K562 (cell line): ENCODE measurements around the gene ANKMY2. TPM values are rescaled to one million over a fixed set of nuclear protein-coding genes. Genes with fewer than 3 reads are reported as not detected.

ENCODE experiments used
- BHLHE40 ChIP-seq: IDR thresholded peaks from 2 replicates; pipeline ENCODE4 v1.6.1; 2011; ENCODE audit warnings: low read length, improper control_type of control experiment
- EP300 ChIP-seq: IDR thresholded peaks from 2 replicates; pipeline ENCODE4 v1.6.1; 2012; ENCODE audit warnings: low read length, improper control_type of control experiment
- EZH2 ChIP-seq: IDR thresholded peaks from 2 replicates; pipeline ENCODE4 v1.6.1; 2012; ENCODE audit warnings: low read depth, mild to moderate bottlenecking, inconsistent platforms, low read length, borderline replicate concordance
- FOS ChIP-seq: IDR thresholded peaks from 3 replicates; pipeline ENCODE4 v1.6.1; 2011; ENCODE audit not compliant: insufficient read length; ENCODE audit errors: extremely low read depth
- FOXA1 ChIP-seq: fragments of 450-650 bp; IDR thresholded peaks from 2 replicates; pipeline ENCODE4 v1.6.1; 2016; ENCODE audit warnings: mild to moderate bottlenecking, borderline replicate concordance
- FOXA3 ChIP-seq, 2 experiments: fragments of 450-650 bp in 1 of 2; sonication (generic) in 1 of 2; formaldehyde crosslinking; IDR thresholded peaks in 1 of 2; conservative IDR thresholded peaks in 1 of 2; 2 replicates each; pipeline versions ENCODE4 v1.4.0 to v1.8.0; 2020 to 2022; ENCODE audit warnings: mild to moderate bottlenecking in 2 of 2, missing genetic modification reagents in 1 of 2
- L3MBTL2 ChIP-seq: fragments of 450-650 bp; IDR thresholded peaks from 2 replicates; pipeline ENCODE4 v1.6.1; 2016; ENCODE audit warnings: mild to moderate bottlenecking, moderate library complexity
- NCOA4 ChIP-seq: fragments of 450-650 bp; IDR thresholded peaks from 2 replicates; pipeline ENCODE4 v1.6.1; 2018; ENCODE audit warnings: mild to moderate bottlenecking; ENCODE audit not compliant: partially characterized antibody
- NR4A1 ChIP-seq, 2 experiments: fragments of 250-450 bp in 1 of 2; fragments of 450-650 bp in 1 of 2; sonication (Bioruptor Pico) in 1 of 2; IDR thresholded peaks; 2 replicates each; pipeline versions ENCODE4 v1.4.0 to v1.6.1; 2016 to 2020; ENCODE audit warnings: mild to moderate bottlenecking in 2 of 2, missing compliant biosample characterization in 1 of 2, missing genetic modification characterization in 1 of 2, moderate library complexity in 1 of 2
- PHF20 ChIP-seq: fragments of 450-650 bp; IDR thresholded peaks from 2 replicates; pipeline ENCODE4 v1.6.1; 2018; ENCODE audit not compliant: partially characterized antibody
- SMARCE1 ChIP-seq: fragments of 450-650 bp; IDR thresholded peaks from 2 replicates; pipeline ENCODE4 v1.7.1; 2016; ENCODE audit warnings: mild to moderate bottlenecking
- SRSF3 ChIP-seq: fragments of 200-400 bp; formaldehyde crosslinking; IDR thresholded peaks from 2 replicates; pipeline ENCODE4 v1.6.1; 2016; ENCODE audit warnings: mild to moderate bottlenecking, low read length, moderate library complexity; ENCODE audit not compliant: insufficient read depth
- STAT5A ChIP-seq: IDR thresholded peaks from 2 replicates; pipeline ENCODE4 v1.6.1; 2012; ENCODE audit warnings: low read length, inconsistent platforms, borderline replicate concordance
- SUPT5H ChIP-seq: fragments of 450-650 bp; IDR thresholded peaks from 2 replicates; pipeline ENCODE4 v1.6.1; 2016
- TAL1 ChIP-seq: fragments of 450-650 bp; IDR thresholded peaks from 2 replicates; pipeline ENCODE4 v1.6.1; 2016; ENCODE audit warnings: mild to moderate bottlenecking
- TGIF2 ChIP-seq: sonication (generic); formaldehyde crosslinking; IDR thresholded peaks from 2 replicates; pipeline ENCODE4 v1.8.1; 2022; ENCODE audit warnings: mild to moderate bottlenecking, missing genetic modification reagents, moderate library complexity
- ZFX ChIP-seq: sonication (generic); formaldehyde crosslinking; IDR thresholded peaks from 2 replicates; pipeline ENCODE4 v1.8.0; 2022; ENCODE audit warnings: mild to moderate bottlenecking, missing genetic modification reagents, moderate library complexity
- ZNF175 ChIP-seq: fragments of 200-800 bp; sonication (Bioruptor generic); IDR thresholded peaks from 2 replicates; pipeline ENCODE4 v1.6.1; 2016; ENCODE audit warnings: low read depth, mild to moderate bottlenecking, missing genetic modification characterization, missing compliant biosample characterization
- ZNF668 ChIP-seq: fragments of 250-450 bp; sonication (Bioruptor Pico); IDR thresholded peaks from 2 replicates; pipeline ENCODE4 v1.8.0; 2022; ENCODE audit warnings: mild to moderate bottlenecking, inconsistent platforms
- ZNF717 ChIP-seq: fragments of 250-450 bp; sonication (Bioruptor Pico); IDR thresholded peaks from 2 replicates; pipeline ENCODE4 v1.5.0; 2021
- polyA plus RNA-seq, 8 experiments: library from polyadenylated mRNA; depleted of rRNA in 4 of 8; stranded (reverse) in 5 of 8; unstranded in 3 of 8; fragments of >200 nt; fragmentation: Nextera tagmentation in 2 of 8; fragmentation: Illumina TruSeq in 1 of 8; extraction: Ambion mirVana in 2 of 8; extraction: Trizol in 1 of 8; gene quantifications; 2 replicates each; pipeline versions ENCODE4 v1.2.1 to v1.2.3, GENCODE V29; 2011 to 2014; ENCODE audit warnings: inconsistent platforms in 1 of 8, missing spikeins in 1 of 8
- total RNA-seq, 7 experiments: library from RNA; depleted of rRNA in 6 of 7; stranded (reverse); fragments of >200 nt in 6 of 7; fragmentation: Illumina TruSeq in 2 of 7; extraction: Trizol in 2 of 7; gene quantifications; 2 replicates each; pipeline versions ENCODE4 v1.2.1 to v1.2.3, GENCODE V29; 2011 to 2021; ENCODE audit warnings: low replicate concordance in 1 of 7
- TF ChIP-seq, protein P1 (sequence below): fragments of 250-450 bp; sonication (Bioruptor Pico); IDR thresholded peaks from 2 replicates; pipeline ENCODE4 v1.9.0; 2021; ENCODE audit warnings: mild to moderate bottlenecking, inconsistent platforms
- TF ChIP-seq, protein P2 (sequence below): fragments of 250-450 bp; sonication (Bioruptor Pico); IDR thresholded peaks from 2 replicates; pipeline ENCODE4 v1.5.0; 2020; ENCODE audit warnings: mild to moderate bottlenecking
- TF ChIP-seq, protein P3 (sequence below): sonication (generic); formaldehyde crosslinking; IDR thresholded peaks from 2 replicates; pipeline ENCODE4 v1.8.1; 2023; ENCODE audit warnings: mild to moderate bottlenecking, missing genetic modification reagents

Gene ANKMY2
- total and polyA plus RNA-seq, 9 of the 15 experiments (the other 6 are each of a cell fraction or from before 2014, with no cell fraction given) = 38.9 to 71.5 (median 48.8) TPM

DNA sequence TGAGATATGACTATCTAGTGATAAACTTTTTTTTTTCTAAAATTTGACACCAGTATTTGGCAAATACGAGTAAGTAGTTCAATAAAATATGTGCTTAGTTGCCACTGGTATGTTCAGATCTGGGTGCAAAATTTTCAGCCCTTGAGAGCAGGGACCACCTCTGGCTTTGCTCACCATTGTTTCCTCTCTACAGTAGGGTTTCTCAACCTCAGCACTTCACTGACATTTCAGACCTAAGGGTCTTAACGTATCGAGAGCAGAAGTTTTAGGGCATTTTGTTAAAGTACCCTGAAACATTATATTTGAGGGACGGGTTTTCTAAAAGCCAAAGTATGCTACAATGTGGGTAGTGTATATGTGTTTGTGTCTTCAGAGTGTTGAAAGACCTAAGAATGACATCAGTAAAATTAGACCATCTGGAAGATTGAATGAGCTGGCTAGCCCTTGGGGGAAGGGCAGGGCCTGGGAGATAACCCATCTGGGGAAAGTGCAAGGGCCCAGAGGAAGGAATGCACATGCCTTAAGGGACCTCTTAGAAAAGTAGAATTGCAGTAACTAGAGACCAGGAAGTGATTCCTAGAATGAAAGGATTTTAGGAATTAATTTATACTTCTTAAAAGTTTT lies 12.2 kb upstream of the ANKMY2 start (continued):
- TF ChIP-seq STAT5A (peak; percentile 57), ZNF175 (CRISPR knock-in tag) (peak; percentile 66; the same call in 1 of the 2 replicates), ZFX (CRISPR knock-in tag) (peak; percentile 31; the same call in 1 of the 2 replicates), FOXA3 (CRISPR knock-in tag; conservative IDR thresholded peaks at IDR 0.05 in 1 of 2, IDR thresholded peaks at IDR 0.05 in 1 of 2) (no peak), SUPT5H (no peak), FOS (no peak), FOXA1 (no peak), ZNF668 (CRISPR knock-in tag) (no peak), TAL1 (peak; percentile 61), SRSF3 (no peak), BHLHE40 (peak; percentile 64), ZNF717 (no peak), PHF20 (no peak), SMARCE1 (peak; percentile 70), EZH2 (no peak), EP300 (peak; percentile 86), L3MBTL2 (peak; percentile 48; the same call in 1 of the 2 replicates), NCOA4 (no peak), NR4A1 (CRISPR knock-in tag; IDR thresholded peaks at IDR 0.05) (no peak), NR4A1 (tag; IDR thresholded peaks at IDR 0.05) (no peak), TGIF2 (no peak)
- TF ChIP-seq, protein P1, sequence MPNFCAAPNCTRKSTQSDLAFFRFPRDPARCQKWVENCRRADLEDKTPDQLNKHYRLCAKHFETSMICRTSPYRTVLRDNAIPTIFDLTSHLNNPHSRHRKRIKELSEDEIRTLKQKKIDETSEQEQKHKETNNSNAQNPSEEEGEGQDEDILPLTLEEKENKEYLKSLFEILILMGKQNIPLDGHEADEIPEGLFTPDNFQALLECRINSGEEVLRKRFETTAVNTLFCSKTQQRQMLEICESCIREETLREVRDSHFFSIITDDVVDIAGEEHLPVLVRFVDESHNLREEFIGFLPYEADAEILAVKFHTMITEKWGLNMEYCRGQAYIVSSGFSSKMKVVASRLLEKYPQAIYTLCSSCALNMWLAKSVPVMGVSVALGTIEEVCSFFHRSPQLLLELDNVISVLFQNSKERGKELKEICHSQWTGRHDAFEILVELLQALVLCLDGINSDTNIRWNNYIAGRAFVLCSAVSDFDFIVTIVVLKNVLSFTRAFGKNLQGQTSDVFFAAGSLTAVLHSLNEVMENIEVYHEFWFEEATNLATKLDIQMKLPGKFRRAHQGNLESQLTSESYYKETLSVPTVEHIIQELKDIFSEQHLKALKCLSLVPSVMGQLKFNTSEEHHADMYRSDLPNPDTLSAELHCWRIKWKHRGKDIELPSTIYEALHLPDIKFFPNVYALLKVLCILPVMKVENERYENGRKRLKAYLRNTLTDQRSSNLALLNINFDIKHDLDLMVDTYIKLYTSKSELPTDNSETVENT (CRISPR knock-in tag) = no peak
- TF ChIP-seq, protein P2, sequence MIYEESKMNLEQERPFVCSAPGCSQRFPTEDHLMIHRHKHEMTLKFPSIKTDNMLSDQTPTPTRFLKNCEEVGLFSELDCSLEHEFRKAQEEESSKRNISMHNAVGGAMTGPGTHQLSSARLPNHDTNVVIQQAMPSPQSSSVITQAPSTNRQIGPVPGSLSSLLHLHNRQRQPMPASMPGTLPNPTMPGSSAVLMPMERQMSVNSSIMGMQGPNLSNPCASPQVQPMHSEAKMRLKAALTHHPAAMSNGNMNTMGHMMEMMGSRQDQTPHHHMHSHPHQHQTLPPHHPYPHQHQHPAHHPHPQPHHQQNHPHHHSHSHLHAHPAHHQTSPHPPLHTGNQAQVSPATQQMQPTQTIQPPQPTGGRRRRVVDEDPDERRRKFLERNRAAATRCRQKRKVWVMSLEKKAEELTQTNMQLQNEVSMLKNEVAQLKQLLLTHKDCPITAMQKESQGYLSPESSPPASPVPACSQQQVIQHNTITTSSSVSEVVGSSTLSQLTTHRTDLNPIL (CRISPR knock-in tag) = no peak
- TF ChIP-seq, protein P3, sequence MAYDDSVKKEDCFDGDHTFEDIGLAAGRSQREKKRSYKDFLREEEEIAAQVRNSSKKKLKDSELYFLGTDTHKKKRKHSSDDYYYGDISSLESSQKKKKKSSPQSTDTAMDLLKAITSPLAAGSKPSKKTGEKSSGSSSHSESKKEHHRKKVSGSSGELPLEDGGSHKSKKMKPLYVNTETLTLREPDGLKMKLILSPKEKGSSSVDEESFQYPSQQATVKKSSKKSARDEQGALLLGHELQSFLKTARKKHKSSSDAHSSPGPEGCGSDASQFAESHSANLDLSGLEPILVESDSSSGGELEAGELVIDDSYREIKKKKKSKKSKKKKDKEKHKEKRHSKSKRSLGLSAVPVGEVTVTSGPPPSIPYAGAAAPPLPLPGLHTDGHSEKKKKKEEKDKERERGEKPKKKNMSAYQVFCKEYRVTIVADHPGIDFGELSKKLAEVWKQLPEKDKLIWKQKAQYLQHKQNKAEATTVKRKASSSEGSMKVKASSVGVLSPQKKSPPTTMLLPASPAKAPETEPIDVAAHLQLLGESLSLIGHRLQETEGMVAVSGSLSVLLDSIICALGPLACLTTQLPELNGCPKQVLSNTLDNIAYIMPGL = no peak
